H1 (cell line): ENCODE results near the gene ARL5C. TPM values are rescaled to one million over a fixed set of nuclear protein-coding genes. Genes with fewer than 3 reads are reported as not detected.

Experiments used
- CBX5 ChIP-seq: fragments of 300-800, 300-1000 bp; sonication (generic); IDR thresholded peaks from 2 replicates; pipeline ENCODE4 v1.7.1; 2016; ENCODE audit warnings: antibody characterized with exemption, low read length, low read depth
- EGR1 ChIP-seq: IDR thresholded peaks from 2 replicates; pipeline ENCODE4 v1.6.1; 2011; ENCODE audit warnings: low read depth, low read length, borderline replicate concordance
- KDM4A ChIP-seq: IDR thresholded peaks from one replicate; pipeline ENCODE4 v1.7.1; 2012; ENCODE audit warnings: low read depth, mild to moderate bottlenecking, moderate library complexity, low read length, inconsistent platforms; ENCODE audit not compliant: severe bottlenecking
- SAP30 ChIP-seq: fragments of 300-600 bp; sonication (generic); IDR thresholded peaks from 2 replicates; pipeline ENCODE4 v1.7.1; 2012; ENCODE audit warnings: low read length, moderate library complexity, mild to moderate bottlenecking, inconsistent platforms; ENCODE audit not compliant: insufficient read depth, insufficient replicate concordance
- polyA plus RNA-seq, 7 experiments: library from polyadenylated mRNA; depleted of rRNA in 3 of 7; stranded (reverse) in 5 of 7; unstranded in 2 of 7; fragments of >200 nt in 5 of 7; fragments of 200-250 nt in 2 of 7; gene quantifications; 1 replicate in 5 of 7; 2 replicates in 1 of 7; 4 replicates in 1 of 7; pipeline versions ENCODE4 v1.2.1 to v1.2.3, GENCODE V29; 2011 to 2013; ENCODE audit warnings: missing spikeins in 2 of 7, mixed read lengths in 2 of 7
- total RNA-seq: library from RNA; stranded (reverse); fragmentation: NEBNext Ultra II Directional; extraction: Animal tissue kit (Norgen Biotek cat#: 25700); gene quantifications from 2 replicates; pipeline ENCODE4 v1.2.1, GENCODE V29; 2021
- TF ChIP-seq, protein P1 (sequence below): fragments of 300-600 bp; sonication (generic); IDR thresholded peaks from 2 replicates; pipeline ENCODE4 v1.7.1; 2012; ENCODE audit warnings: low read length, moderate library complexity, mild to moderate bottlenecking, inconsistent platforms; ENCODE audit not compliant: insufficient replicate concordance
- TF ChIP-seq, protein P2 (sequence below): IDR thresholded peaks from 2 replicates; pipeline ENCODE4 v1.6.1; 2012; ENCODE audit warnings: low read length, inconsistent platforms
- TF ChIP-seq, protein P3 (sequence below), 3 experiments: IDR thresholded peaks; 1 replicate in 2 of 3; 2 replicates in 1 of 3; pipeline versions ENCODE4 v1.5.1 to v1.6.1; 2011; ENCODE audit warnings: low read length in 3 of 3, mild to moderate bottlenecking in 3 of 3, inconsistent platforms in 2 of 3, low read depth in 1 of 3, moderate library complexity in 1 of 3; ENCODE audit not compliant: insufficient read depth in 1 of 3; ENCODE audit errors: control extremely low read depth in 1 of 3

The ARL5C gene
- total and polyA plus RNA-seq, 2 of the 8 experiments (the other 6 are each of a cell fraction or from before 2014, with no cell fraction given): not detected

DNA sequence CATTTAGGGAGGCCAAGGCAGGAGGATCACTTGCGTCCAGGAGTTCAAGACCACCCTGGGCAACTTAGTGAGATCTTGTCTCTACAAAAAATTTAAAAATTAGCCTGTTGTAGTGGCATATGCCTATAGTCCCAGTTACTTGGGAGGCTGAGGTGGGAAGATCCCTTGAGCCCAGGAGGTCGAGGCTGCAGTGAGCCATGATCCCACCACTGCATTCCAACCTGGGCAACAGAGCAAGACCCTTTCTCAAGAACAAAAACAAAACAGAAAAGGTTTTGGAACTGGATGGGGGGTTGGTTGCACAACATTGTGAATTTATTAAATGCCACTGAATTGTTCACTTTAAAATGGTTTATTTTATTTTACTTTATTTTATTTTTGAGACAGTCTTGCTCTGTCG, 35.8 kb downstream of the ARL5C start (continued):
- TF ChIP-seq, protein P1, sequence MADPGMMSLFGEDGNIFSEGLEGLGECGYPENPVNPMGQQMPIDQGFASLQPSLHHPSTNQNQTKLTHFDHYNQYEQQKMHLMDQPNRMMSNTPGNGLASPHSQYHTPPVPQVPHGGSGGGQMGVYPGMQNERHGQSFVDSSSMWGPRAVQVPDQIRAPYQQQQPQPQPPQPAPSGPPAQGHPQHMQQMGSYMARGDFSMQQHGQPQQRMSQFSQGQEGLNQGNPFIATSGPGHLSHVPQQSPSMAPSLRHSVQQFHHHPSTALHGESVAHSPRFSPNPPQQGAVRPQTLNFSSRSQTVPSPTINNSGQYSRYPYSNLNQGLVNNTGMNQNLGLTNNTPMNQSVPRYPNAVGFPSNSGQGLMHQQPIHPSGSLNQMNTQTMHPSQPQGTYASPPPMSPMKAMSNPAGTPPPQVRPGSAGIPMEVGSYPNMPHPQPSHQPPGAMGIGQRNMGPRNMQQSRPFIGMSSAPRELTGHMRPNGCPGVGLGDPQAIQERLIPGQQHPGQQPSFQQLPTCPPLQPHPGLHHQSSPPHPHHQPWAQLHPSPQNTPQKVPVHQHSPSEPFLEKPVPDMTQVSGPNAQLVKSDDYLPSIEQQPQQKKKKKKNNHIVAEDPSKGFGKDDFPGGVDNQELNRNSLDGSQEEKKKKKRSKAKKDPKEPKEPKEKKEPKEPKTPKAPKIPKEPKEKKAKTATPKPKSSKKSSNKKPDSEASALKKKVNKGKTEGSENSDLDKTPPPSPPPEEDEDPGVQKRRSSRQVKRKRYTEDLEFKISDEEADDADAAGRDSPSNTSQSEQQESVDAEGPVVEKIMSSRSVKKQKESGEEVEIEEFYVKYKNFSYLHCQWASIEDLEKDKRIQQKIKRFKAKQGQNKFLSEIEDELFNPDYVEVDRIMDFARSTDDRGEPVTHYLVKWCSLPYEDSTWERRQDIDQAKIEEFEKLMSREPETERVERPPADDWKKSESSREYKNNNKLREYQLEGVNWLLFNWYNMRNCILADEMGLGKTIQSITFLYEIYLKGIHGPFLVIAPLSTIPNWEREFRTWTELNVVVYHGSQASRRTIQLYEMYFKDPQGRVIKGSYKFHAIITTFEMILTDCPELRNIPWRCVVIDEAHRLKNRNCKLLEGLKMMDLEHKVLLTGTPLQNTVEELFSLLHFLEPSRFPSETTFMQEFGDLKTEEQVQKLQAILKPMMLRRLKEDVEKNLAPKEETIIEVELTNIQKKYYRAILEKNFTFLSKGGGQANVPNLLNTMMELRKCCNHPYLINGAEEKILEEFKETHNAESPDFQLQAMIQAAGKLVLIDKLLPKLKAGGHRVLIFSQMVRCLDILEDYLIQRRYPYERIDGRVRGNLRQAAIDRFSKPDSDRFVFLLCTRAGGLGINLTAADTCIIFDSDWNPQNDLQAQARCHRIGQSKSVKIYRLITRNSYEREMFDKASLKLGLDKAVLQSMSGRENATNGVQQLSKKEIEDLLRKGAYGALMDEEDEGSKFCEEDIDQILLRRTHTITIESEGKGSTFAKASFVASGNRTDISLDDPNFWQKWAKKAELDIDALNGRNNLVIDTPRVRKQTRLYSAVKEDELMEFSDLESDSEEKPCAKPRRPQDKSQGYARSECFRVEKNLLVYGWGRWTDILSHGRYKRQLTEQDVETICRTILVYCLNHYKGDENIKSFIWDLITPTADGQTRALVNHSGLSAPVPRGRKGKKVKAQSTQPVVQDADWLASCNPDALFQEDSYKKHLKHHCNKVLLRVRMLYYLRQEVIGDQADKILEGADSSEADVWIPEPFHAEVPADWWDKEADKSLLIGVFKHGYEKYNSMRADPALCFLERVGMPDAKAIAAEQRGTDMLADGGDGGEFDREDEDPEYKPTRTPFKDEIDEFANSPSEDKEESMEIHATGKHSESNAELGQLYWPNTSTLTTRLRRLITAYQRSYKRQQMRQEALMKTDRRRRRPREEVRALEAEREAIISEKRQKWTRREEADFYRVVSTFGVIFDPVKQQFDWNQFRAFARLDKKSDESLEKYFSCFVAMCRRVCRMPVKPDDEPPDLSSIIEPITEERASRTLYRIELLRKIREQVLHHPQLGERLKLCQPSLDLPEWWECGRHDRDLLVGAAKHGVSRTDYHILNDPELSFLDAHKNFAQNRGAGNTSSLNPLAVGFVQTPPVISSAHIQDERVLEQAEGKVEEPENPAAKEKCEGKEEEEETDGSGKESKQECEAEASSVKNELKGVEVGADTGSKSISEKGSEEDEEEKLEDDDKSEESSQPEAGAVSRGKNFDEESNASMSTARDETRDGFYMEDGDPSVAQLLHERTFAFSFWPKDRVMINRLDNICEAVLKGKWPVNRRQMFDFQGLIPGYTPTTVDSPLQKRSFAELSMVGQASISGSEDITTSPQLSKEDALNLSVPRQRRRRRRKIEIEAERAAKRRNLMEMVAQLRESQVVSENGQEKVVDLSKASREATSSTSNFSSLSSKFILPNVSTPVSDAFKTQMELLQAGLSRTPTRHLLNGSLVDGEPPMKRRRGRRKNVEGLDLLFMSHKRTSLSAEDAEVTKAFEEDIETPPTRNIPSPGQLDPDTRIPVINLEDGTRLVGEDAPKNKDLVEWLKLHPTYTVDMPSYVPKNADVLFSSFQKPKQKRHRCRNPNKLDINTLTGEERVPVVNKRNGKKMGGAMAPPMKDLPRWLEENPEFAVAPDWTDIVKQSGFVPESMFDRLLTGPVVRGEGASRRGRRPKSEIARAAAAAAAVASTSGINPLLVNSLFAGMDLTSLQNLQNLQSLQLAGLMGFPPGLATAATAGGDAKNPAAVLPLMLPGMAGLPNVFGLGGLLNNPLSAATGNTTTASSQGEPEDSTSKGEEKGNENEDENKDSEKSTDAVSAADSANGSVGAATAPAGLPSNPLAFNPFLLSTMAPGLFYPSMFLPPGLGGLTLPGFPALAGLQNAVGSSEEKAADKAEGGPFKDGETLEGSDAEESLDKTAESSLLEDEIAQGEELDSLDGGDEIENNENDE: no peak
- TF ChIP-seq KDM4A (no peak), CBX5 (no peak), EGR1 (no peak), SAP30 (no peak)
- TF ChIP-seq, protein P2, sequence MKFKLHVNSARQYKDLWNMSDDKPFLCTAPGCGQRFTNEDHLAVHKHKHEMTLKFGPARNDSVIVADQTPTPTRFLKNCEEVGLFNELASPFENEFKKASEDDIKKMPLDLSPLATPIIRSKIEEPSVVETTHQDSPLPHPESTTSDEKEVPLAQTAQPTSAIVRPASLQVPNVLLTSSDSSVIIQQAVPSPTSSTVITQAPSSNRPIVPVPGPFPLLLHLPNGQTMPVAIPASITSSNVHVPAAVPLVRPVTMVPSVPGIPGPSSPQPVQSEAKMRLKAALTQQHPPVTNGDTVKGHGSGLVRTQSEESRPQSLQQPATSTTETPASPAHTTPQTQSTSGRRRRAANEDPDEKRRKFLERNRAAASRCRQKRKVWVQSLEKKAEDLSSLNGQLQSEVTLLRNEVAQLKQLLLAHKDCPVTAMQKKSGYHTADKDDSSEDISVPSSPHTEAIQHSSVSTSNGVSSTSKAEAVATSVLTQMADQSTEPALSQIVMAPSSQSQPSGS: no peak
- TF ChIP-seq, protein P3, sequence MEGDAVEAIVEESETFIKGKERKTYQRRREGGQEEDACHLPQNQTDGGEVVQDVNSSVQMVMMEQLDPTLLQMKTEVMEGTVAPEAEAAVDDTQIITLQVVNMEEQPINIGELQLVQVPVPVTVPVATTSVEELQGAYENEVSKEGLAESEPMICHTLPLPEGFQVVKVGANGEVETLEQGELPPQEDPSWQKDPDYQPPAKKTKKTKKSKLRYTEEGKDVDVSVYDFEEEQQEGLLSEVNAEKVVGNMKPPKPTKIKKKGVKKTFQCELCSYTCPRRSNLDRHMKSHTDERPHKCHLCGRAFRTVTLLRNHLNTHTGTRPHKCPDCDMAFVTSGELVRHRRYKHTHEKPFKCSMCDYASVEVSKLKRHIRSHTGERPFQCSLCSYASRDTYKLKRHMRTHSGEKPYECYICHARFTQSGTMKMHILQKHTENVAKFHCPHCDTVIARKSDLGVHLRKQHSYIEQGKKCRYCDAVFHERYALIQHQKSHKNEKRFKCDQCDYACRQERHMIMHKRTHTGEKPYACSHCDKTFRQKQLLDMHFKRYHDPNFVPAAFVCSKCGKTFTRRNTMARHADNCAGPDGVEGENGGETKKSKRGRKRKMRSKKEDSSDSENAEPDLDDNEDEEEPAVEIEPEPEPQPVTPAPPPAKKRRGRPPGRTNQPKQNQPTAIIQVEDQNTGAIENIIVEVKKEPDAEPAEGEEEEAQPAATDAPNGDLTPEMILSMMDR (IDR thresholded peaks at IDR 0.05; ENCODE audit: control extremely low read depth in 1 of 3, insufficient read depth in 1 of 3, low read depth in 1 of 3, low read length in 3 of 3): no peak
